Astrocyte (in vitro differentiated cells and primary cell): ENCODE measurements around the gene NOXO1.

Source experiments
- CTCF ChIP-seq: IDR thresholded peaks from 2 replicates; pipeline ENCODE4 v1.5.1; 2011; ENCODE audit warnings: low read depth, mild to moderate bottlenecking, inconsistent platforms, low read length, moderate library complexity; ENCODE audit not compliant: insufficient read depth
- EZH2 ChIP-seq: IDR thresholded peaks from 2 replicates; pipeline ENCODE4 v1.6.1; 2012; ENCODE audit warnings: mild to moderate bottlenecking, low read length, inconsistent platforms; ENCODE audit not compliant: insufficient read depth

GRCh38 chr16:1978476-1979120, 2.7 kb downstream of the NOXO1 start:
- TF ChIP-seq CTCF (no peak), EZH2 (no peak)
